Endothelial cell of umbilical vein (primary cell): Measurements from ENCODE around the gene AIG1.

Experiments
- JUN ChIP-seq: IDR thresholded peaks from 2 replicates; pipeline ENCODE4 v1.6.1; 2011; ENCODE audit warnings: borderline replicate concordance, low read depth; ENCODE audit not compliant: insufficient read length, insufficient read depth
- POLR2AphosphoS5 ChIP-seq: IDR thresholded peaks from 2 replicates; pipeline ENCODE4 v1.6.1; 2012; ENCODE audit warnings: low read depth, mild to moderate bottlenecking, control low read depth, low read length, moderate library complexity; ENCODE audit not compliant: insufficient read depth

- TF ChIP-seq JUN (no peak), POLR2AphosphoS5 (no peak)
These were observed 35.7 kb upstream of the AIG1 start for GRCh38 chr6:143024977-143025376.
